ENCODE data around the gene S100P. TPM values are rescaled to one million over a fixed set of nuclear protein-coding genes. Genes with fewer than 3 reads are reported as not detected.
"Not testable (repeated sequence)": the region's sequence is repeated elsewhere in the genome, so short reads cannot be mapped to it uniquely, and the experiment has no call there.

The S100P gene
- polyA plus RNA-seq, 4 donors: 4.6 to 14.4 (median 9.7) TPM

GRCh38 chr4:6720202-6720699, 26.6 kb downstream of the S100P start:
- peak in 2 of 4 donors; percentile 65 to 75 for DNase-seq (ENCODE audit: low read depth in 4 of 4, low spot score in 2 of 4)

GRCh38 chr4:6721121-6721520, 27.4 kb downstream of the S100P start:
- DNase-seq (ENCODE audit: low read depth in 4 of 4, low spot score in 2 of 4): no peak

GRCh38 chr4:6722891-6723290, 29.2 kb downstream of the S100P start:
- DNase-seq (ENCODE audit: low read depth in 4 of 4, low spot score in 2 of 4): no peak

GRCh38 chr4:6723851-6724250, 30.2 kb downstream of the S100P start:
- DNase-seq (ENCODE audit: low read depth in 4 of 4, low spot score in 2 of 4): no peak

- no peak for DNase-seq (ENCODE audit: low read depth in 4 of 4, low spot score in 2 of 4)
Measured at GRCh38 chr4:6724421-6725111, 30.9 kb downstream of the S100P start.

- not testable (repeated sequence) for DNase-seq (ENCODE audit: low read depth in 4 of 4, low spot score in 2 of 4)
Measured at GRCh38 chr4:6725427-6725961, 31.8 kb downstream of the S100P start.

- DNase-seq (ENCODE audit: low read depth in 4 of 4, low spot score in 2 of 4): no peak
Measured at GRCh38 chr4:6727081-6727942, 33.6 kb downstream of the S100P start.

GRCh38 chr4:6727943-6728250, 34.2 kb downstream of the S100P start:
- DNase-seq (ENCODE audit: low read depth in 4 of 4, low spot score in 2 of 4): no peak

GRCh38 chr4:6728320-6729029, 34.8 kb downstream of the S100P start:
- no peak for DNase-seq (ENCODE audit: low read depth in 4 of 4, low spot score in 2 of 4)

- no peak for DNase-seq (ENCODE audit: low read depth in 4 of 4, low spot score in 2 of 4)
Measured at GRCh38 chr4:6730603-6731317, 37.1 kb downstream of the S100P start.

- DNase-seq (ENCODE audit: low read depth in 4 of 4, low spot score in 2 of 4): no peak
Measured at GRCh38 chr4:6731318-6731675, 37.6 kb downstream of the S100P start.

GRCh38 chr4:6731780-6732179, 38.1 kb downstream of the S100P start:
- DNase-seq (ENCODE audit: low read depth in 4 of 4, low spot score in 2 of 4): no peak

- DNase-seq (ENCODE audit: low read depth in 4 of 4, low spot score in 2 of 4): no peak
Measured at GRCh38 chr4:6732441-6733357, 39.0 kb downstream of the S100P start.

- no peak for DNase-seq (ENCODE audit: low read depth in 4 of 4, low spot score in 2 of 4)
Measured at GRCh38 chr4:6733358-6734164, 39.9 kb downstream of the S100P start.

- no peak for DNase-seq (ENCODE audit: low read depth in 4 of 4, low spot score in 2 of 4)
Measured at GRCh38 chr4:6734165-6734786, 40.6 kb downstream of the S100P start.

- no peak for DNase-seq (ENCODE audit: low read depth in 4 of 4, low spot score in 2 of 4)
Measured at GRCh38 chr4:6739920-6740319, 46.2 kb downstream of the S100P start.

GRCh38 chr4:6740347-6740746, 46.7 kb downstream of the S100P start:
- no peak for DNase-seq (ENCODE audit: low read depth in 4 of 4, low spot score in 2 of 4)

- no peak for DNase-seq (ENCODE audit: low read depth in 4 of 4, low spot score in 2 of 4)
Measured at GRCh38 chr4:6742507-6742906, 48.8 kb downstream of the S100P start.

Measured in left renal cortex interstitium (tissue), 4 donors.